OCI-LY7 (cell line): ENCODE results near the gene RRM2. TPM values are rescaled to one million over a fixed set of nuclear protein-coding genes. Genes with fewer than 3 reads are reported as not detected.

Source experiments
- BruUV-seq: library from RNA; stranded (reverse); fragments of 400-500 nt; replicated peaks from 2 replicates; lab custom pipeline; 2021; lab: Mats Ljungman, UMichigan
- CTCF ChIA-PET: fragments of 300-600 bp; sonication (Branson Sonifier 250); formaldehyde crosslinking; loops from one replicate; lab custom pipeline; 2022; ENCODE audit warnings: antibody characterized with exemption; ENCODE audit not compliant: unreplicated experiment; lab: Charles Lee
- POLR2A ChIA-PET: fragments of 300-600 bp; sonication (Branson Sonifier 250); formaldehyde crosslinking; loops from one replicate; lab custom pipeline; 2022; ENCODE audit warnings: antibody characterized with exemption; lab: Charles Lee
- DNase-seq: peaks from one replicate; pipeline ENCODE4 v3.0.0-alpha.2; 2015; ENCODE audit warnings: low spot score
- H2AFZ ChIP-seq: fragments of 200-600 bp; sonication (generic), shearing (Covaris generic); 2 replicates; pipeline ENCODE4 v1.6.1; 2014; ENCODE audit warnings: mild to moderate bottlenecking, antibody characterized with exemption, low read length, moderate library complexity
- H3K27ac ChIP-seq: fragments of 200-600 bp; sonication (generic); 2 replicates; pipeline ENCODE4 v1.5.1; 2014; ENCODE audit warnings: mixed run types, low read depth, mild to moderate bottlenecking, moderate library complexity, low read length, inconsistent platforms; ENCODE audit not compliant: poor library complexity, severe bottlenecking
- H3K36me3 ChIP-seq: fragments of 200-600 bp; sonication (generic); 2 replicates; pipeline ENCODE4 v1.6.1; 2014; ENCODE audit warnings: mild to moderate bottlenecking, antibody characterized with exemption, low read length, moderate library complexity, mixed read lengths; ENCODE audit not compliant: insufficient read depth
- H3K4me1 ChIP-seq: fragments of 200-600 bp; sonication (generic); 2 replicates; pipeline ENCODE4 v1.5.1; 2014; ENCODE audit warnings: mild to moderate bottlenecking, low read length; ENCODE audit not compliant: insufficient read depth, poor library complexity, severe bottlenecking
- H3K4me2 ChIP-seq: fragments of 200-600 bp; sonication (generic); 2 replicates; pipeline ENCODE4 v1.6.1; 2014; ENCODE audit warnings: mild to moderate bottlenecking, low read length
- H3K4me3 ChIP-seq: fragments of 200-600 bp; sonication (generic); 2 replicates; pipeline ENCODE4 v1.5.1; 2014; ENCODE audit warnings: mild to moderate bottlenecking, low read depth, low read length; ENCODE audit not compliant: poor library complexity, severe bottlenecking
- H3K79me2 ChIP-seq: fragments of 200-600 bp; sonication (generic); 2 replicates; pipeline ENCODE4 v1.6.1; 2016; ENCODE audit warnings: low read depth, mild to moderate bottlenecking, low read length, moderate library complexity, mixed read lengths; ENCODE audit not compliant: insufficient read depth
- H3K9me2 ChIP-seq: fragments of 200-600 bp; sonication (generic); 2 replicates; pipeline ENCODE4 v1.6.1; 2016; ENCODE audit warnings: mild to moderate bottlenecking, low read length, mixed read lengths; ENCODE audit not compliant: insufficient read depth
- H3K9me3 ChIP-seq: fragments of 200-600 bp; sonication (generic); 2 replicates; pipeline ENCODE4 v1.6.1; 2014; ENCODE audit warnings: mild to moderate bottlenecking, mixed run types, low read length, mixed read lengths
- H4K20me1 ChIP-seq: fragments of 200-600 bp; sonication (generic); 2 replicates; pipeline ENCODE4 v1.6.1; 2014; ENCODE audit warnings: mild to moderate bottlenecking, antibody characterized with exemption, low read length, moderate library complexity, mixed read lengths; ENCODE audit not compliant: insufficient read depth
- CTCF ChIP-seq: fragments of 200-600 bp; sonication (generic); conservative IDR thresholded peaks from 2 replicates; pipeline ENCODE4 v1.5.1; 2014; ENCODE audit warnings: mild to moderate bottlenecking, antibody characterized with exemption, low read length, moderate library complexity, mixed read lengths
- EZH2phosphoT487 ChIP-seq: fragments of 200-600 bp; sonication (generic); IDR thresholded peaks from 2 replicates; pipeline ENCODE4 v1.6.1; 2018; ENCODE audit warnings: low read depth, borderline replicate concordance, mild to moderate bottlenecking, mixed run types, antibody characterized with exemption, low read length, moderate library complexity, mixed read lengths
- intact Hi-C: fragments of 100-400 bp; cut with micrococcal nuclease; formaldehyde crosslinking; loops from one replicate; pipeline ENCODE4 v1.10.0; 2022; ENCODE audit not compliant: unreplicated experiment
- total RNA-seq, 2 experiments: library from RNA; depleted of rRNA in 1 of 2; stranded (reverse); fragments of >200 nt in 1 of 2; shearing (Covaris generic) in 1 of 2; gene quantifications; 2 replicates each; pipeline ENCODE4 v1.2.3, GENCODE V29; 2014 to 2022

The RRM2 gene
- total RNA-seq, 2 experiments from 2014 or later, result 222 to 324 TPM

- H2AFZ ChIP-seq, result no peak overlapping the region
- ChIA-PET POLR2A (no interaction called here), CTCF (no interaction called here)
- H3K79me2 ChIP-seq, result no peaks in the 10 kb centered on the region
- BruUV-seq, result no TSS peak
- H3K4me3 ChIP-seq, result no peak overlapping the region
- no peaks in the 10 kb centered on the region for H3K9me2 ChIP-seq
- H3K9me3 ChIP-seq, result no peaks in the 10 kb centered on the region
- intact Hi-C loops, result no loop called here
- no peak overlapping the region for H3K27ac ChIP-seq
- TF ChIP-seq CTCF (no peak), EZH2phosphoT487 (no peak)
- no peak for DNase-seq
- H3K36me3 ChIP-seq, result peaks cover 44% of the 10 kb centered on the region; the same call in 1 of the 2 replicates
- no peaks in the 10 kb centered on the region for H4K20me1 ChIP-seq
- H3K4me1 ChIP-seq, result no peaks in the 10 kb centered on the region
- H3K4me2 ChIP-seq, result no peak overlapping the region
These were observed 48.7 kb downstream of the RRM2 start for GRCh38 chr2:10171006-10171800.

- H4K20me1 ChIP-seq, result no peaks in the 10 kb centered on the region
- no peak overlapping the region for H2AFZ ChIP-seq
- BruUV-seq, result no TSS peak
- TF ChIP-seq CTCF (no peak), EZH2phosphoT487 (no peak)
- no peak for DNase-seq
- no peak overlapping the region for H3K27ac ChIP-seq
- no peaks in the 10 kb centered on the region for H3K9me3 ChIP-seq
- CTCF ChIA-PET, result no interaction called here
- H3K4me1 ChIP-seq, result no peaks in the 10 kb centered on the region
- H3K79me2 ChIP-seq, result no peaks in the 10 kb centered on the region
- H3K4me3 ChIP-seq, result no peak overlapping the region
- H3K36me3 ChIP-seq, result peaks cover 43% of the 10 kb centered on the region; the same call in 1 of the 2 replicates
- no peaks in the 10 kb centered on the region for H3K9me2 ChIP-seq
- intact Hi-C loops, result no loop called here
- no peak overlapping the region for H3K4me2 ChIP-seq
- POLR2A ChIA-PET, result no interaction called here
These were observed 49.7 kb downstream of the RRM2 start for GRCh38 chr2:10172033-10172871.
